Measurements from ENCODE around the gene U2AF2.

The U2AF2 gene

GRCh38 chr19:55622242-55622969 lies 32.4 kb upstream of the U2AF2 start:
- no peak for DNase-seq

- no peak for DNase-seq
Measured at GRCh38 chr19:55623130-55623529, 31.7 kb upstream of the U2AF2 start.

- no peak for DNase-seq
Measured at GRCh38 chr19:55623561-55623960, 31.3 kb upstream of the U2AF2 start.

GRCh38 chr19:55624109-55625003 lies 30.5 kb upstream of the U2AF2 start, which contains the start of gene ZNF784:
ZNF784 (minus strand) TSS chr19:55624566; CDS start chr19:55624561, 5 bp downstream.
- DNase-seq = peak; percentile 87

- DNase-seq = no peak
Measured at GRCh38 chr19:55625004-55625326, 29.9 kb upstream of the U2AF2 start.

DNA sequence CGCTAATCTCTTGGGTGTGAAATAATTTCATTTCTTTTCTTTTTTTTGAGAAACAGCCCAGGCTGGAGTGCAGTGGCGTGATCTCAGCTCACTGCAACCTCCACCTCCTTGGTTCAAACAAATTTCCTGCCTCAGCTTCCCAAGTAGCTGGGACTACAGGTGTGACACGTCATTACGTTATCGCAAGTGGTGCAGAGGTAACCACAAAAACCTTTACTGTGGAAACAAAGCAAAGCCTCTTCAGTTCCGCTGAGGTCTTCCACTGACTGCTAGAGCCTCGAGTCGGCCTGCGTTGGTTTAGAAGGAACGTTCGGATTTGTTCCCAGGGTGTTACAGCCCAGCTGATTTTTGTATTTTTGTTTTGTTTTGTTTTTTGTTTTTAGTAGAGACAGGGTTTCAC lies 28.5 kb upstream of the U2AF2 start:
- DNase-seq = no peak

DNA sequence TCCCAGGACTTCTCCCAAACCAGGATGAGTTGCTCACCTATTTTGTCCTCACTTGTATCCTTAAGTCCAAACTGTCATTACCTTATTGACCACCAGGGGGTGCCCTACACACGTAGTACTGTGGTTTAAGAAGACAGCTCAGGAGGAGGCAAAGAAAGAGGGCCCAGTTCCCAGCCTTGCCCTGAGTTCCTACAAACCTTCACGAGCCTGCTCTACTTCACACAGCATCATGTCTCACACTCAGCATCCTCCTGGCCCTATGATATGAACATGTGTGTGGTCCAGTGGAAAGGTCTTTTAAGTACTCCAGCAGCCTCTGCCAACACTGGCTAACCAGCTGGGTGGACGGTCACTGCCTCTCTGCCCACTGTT lies 22.4 kb upstream of the U2AF2 start:
- peak; percentile 78 for DNase-seq

DNA sequence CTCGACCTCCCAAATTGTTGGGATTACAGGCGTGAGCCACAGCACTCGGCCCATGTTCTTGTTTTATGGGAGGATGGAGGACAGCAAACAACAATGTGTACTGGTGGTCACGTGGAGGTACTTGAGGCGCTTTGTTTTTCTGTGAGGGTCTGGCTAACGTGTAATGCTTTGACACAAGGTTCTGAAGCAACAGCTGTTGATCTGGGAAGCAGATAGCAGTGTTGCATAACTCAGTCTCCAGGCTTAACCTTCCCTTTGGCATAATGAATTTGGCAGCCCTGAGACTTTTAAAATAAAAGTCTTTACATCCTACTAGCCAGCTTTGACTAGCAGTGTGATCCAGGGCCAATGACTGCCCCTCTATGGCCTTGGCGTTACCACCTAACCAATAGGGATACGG lies 21.0 kb upstream of the U2AF2 start:
- DNase-seq = no peak

- no peak for DNase-seq
Measured at GRCh38 chr19:55635334-55635717, 19.5 kb upstream of the U2AF2 start.

DNA sequence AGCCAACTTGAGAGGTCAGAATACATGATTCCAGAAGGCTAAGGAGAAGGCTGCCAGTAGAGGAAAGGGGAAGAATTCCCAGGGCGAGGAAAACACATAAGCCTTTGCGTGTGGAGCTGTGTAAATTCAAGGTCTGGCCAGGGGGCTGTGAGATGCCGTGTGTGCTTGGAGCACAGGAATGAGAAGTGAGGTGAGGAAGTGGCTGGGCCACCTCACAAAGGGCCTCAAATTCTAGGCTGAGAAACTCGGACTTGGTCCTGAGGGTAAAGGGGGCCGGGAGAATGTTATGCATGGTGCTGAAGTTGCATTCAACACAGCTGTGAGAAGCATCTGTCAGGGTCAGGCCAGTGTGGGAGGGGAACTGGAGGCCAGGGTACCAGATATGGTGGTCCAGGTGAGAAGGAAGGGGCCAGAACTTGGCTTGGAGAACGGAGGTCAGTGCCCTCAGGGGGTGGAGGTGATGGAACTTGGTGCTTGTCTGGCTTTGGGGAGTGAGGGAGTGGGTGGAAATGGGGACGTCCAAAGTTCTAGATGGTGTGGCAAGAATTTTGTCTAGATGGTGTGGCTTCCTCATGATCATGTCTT lies 18.9 kb upstream of the U2AF2 start:
- no peak for DNase-seq

DNA sequence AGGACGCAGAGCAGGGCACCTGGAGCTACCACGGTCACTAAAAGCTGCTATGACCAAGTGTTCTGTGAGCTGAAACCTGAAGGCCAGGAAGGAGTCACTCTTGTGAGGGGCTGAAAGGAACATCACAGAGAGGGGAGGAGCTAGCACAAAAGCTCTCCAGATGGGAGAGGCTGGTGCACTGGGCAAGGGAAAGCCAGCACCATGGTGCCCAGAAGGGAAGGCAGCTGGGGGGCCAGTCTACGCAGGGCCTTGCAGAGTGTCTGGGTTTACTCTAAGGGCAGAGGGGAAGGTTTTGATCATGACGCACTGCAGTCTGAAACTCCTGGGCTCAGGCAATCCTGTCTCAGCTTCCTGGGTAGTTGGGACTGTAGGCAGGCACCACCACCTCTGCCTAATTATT lies 18.1 kb upstream of the U2AF2 start:
- no peak for DNase-seq

GRCh38 chr19:55637534-55637933 lies 17.3 kb upstream of the U2AF2 start:
- no peak for DNase-seq

GRCh38 chr19:55638864-55639359 lies 15.9 kb upstream of the U2AF2 start:
- no peak for DNase-seq

GRCh38 chr19:55640043-55640576 lies 14.7 kb upstream of the U2AF2 start:
- peak; percentile 31 for DNase-seq

GRCh38 chr19:55640577-55641425 lies 14.0 kb upstream of the U2AF2 start, which contains the start of gene ZNF580:
ZNF580 (plus strand) TSS chr19:55641002; CDS start chr19:55642509, 1,507 bp downstream.
- DNase-seq = peak; percentile 57

- peak; percentile 52 for DNase-seq
Measured at GRCh38 chr19:55641426-55642152, 13.2 kb upstream of the U2AF2 start.

- no peak for DNase-seq
Measured at GRCh38 chr19:55642153-55643002, 12.5 kb upstream of the U2AF2 start.

- DNase-seq = peak; percentile 49
Measured at GRCh38 chr19:55643003-55643886, 11.6 kb upstream of the U2AF2 start, which contains the start of gene ZNF581. ZNF581 (plus strand) TSS chr19:55643649; CDS start chr19:55644572, 923 bp downstream.

DNA sequence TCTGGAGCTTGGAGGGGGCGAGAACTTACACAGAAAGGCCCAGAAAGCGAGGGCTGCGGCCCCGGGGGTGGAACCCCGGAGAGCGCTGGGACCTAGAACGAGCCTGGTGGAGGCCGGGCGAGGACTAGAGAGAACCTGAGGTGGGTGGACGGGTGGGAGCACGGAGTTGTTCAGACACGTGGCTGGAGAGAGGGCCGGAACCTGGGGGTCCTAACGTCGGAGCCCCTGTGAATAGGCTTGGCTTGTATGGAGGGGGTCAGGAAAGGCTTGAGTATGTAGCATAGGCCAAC lies 11.0 kb upstream of the U2AF2 start:
- DNase-seq = no peak

Data from NCI-H774 (cell line).